IPS-18a (cell line): ENCODE measurements around the gene E2F4.

Experiments
- H3K27ac ChIP-seq: one replicate; pipeline ENCODE4 v1.5.1; 2013; ENCODE audit warnings: low read length
- H3K27me3 ChIP-seq: one replicate; pipeline ENCODE4 v1.6.1; 2013; ENCODE audit warnings: mild to moderate bottlenecking, low read length; ENCODE audit not compliant: control insufficient read depth, insufficient read depth
- H3K36me3 ChIP-seq: one replicate; pipeline ENCODE4 v1.6.1; 2013; ENCODE audit warnings: low read depth, low read length; ENCODE audit not compliant: control insufficient read depth
- H3K4me1 ChIP-seq: one replicate; pipeline ENCODE4 v1.6.1; 2013; ENCODE audit warnings: low read depth, low read length; ENCODE audit not compliant: control insufficient read depth
- H3K4me3 ChIP-seq: one replicate; pipeline ENCODE4 v1.5.1; 2013; ENCODE audit warnings: low read length
- H3K9ac ChIP-seq: one replicate; pipeline ENCODE4 v1.6.1; 2013; ENCODE audit warnings: mild to moderate bottlenecking, low read length, moderate library complexity
- H3K9me3 ChIP-seq: one replicate; pipeline ENCODE4 v1.6.1; 2013; ENCODE audit warnings: low read depth, low read length; ENCODE audit not compliant: control insufficient read depth

E2F4 gene

DNA sequence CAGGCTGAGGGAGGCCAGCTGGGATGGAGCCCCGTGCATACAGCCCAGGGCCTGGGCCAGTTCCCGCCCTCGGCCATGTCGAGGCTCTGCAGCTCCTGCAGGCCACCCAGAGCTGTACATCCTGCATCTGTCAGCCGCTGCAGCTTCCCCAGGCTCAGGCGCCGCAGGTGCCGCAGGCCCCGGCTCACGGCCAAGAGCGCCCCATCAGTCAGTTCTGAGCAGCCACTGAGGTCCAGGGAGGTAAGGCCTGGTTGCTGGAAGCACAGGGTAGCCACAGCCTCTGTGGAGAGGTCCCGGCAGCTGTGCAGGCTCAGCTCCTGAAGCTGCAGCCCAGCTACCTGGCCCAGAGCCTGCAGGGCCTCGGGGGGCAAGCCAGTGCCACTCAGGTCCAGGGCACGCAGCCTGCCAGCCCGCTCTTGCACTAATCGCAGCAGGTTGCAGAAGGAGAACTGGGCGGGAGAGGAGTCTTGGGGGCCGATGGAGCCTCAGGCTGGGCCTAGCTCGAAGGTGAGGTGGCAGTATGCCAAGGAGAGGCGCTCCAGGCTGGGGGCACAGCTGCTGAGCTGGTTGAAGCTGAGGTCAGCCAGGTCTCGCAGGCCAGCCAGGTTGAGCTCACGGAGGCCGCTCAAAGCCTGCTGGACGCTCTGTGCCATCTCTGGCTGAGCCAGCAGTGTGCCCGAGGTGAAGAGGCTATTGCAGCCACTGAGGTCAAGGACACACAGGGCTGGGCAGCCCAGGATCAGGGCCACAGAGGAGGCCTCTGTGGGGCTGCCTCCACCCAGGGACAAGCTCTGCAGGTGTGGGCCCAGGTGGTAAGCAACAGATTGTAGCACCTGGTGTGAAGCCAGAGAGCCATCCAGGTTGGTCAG, 18.3 kb downstream of the E2F4 start:
- Histone ChIP-seq H3K9me3 (no peaks in the 10 kb centered on the region), H3K27me3 (peaks cover 5% of the 10 kb centered on the region), H3K4me3 (no peak overlapping the region), H3K9ac (no peak overlapping the region), H3K27ac (no peak overlapping the region), H3K36me3 (no peaks in the 10 kb centered on the region), H3K4me1 (no peaks in the 10 kb centered on the region)

DNA sequence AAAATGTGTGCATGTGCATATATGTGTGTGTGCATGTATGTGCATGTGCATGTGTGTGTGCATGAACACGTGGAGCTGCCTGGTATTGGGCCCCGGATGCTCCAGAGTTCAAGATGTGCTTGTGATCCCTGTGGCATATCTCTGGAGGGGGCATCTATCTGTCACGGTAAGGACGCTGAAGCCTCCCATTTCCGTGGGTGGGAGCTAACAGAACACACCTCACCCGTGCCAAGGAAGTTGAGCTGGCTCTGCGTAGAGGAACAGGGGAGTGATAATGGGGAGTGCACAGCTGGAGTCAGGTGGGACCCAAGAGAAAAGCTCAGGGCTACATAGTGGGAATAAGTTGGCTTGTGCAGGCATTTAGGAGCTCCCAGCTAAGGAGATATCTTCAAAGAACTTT, 19.7 kb downstream of the E2F4 start:
- Histone ChIP-seq H3K4me3 (no peak overlapping the region), H3K9me3 (no peaks in the 10 kb centered on the region), H3K27me3 (peaks cover 5% of the 10 kb centered on the region), H3K27ac (no peak overlapping the region), H3K4me1 (no peaks in the 10 kb centered on the region), H3K9ac (no peak overlapping the region), H3K36me3 (no peaks in the 10 kb centered on the region)

DNA sequence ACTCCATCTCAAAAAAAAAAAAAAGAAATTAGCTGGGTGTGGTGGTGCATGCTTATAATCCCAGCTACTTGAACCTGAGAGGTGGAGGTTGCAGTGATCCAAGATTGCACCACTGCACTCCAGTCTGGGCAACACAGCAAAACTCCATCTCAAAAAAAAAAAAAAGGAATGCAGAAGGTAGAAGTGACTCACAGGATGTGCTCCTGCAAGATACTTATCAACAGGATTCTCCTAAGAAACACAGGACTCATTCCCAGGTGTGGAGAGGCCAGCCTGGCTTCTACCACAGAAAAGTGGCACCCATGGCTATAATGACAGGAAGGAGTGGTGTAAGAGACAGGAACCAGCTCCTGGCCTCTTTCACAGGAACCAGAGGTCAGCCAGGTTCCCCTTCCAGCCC, 20.8 kb downstream of the E2F4 start:
- no peaks in the 10 kb centered on the region for H3K9me3 ChIP-seq
- no peak overlapping the region for H3K9ac ChIP-seq
- H3K4me3 ChIP-seq, result no peak overlapping the region
- peaks cover 5% of the 10 kb centered on the region for H3K27me3 ChIP-seq
- no peaks in the 10 kb centered on the region for H3K4me1 ChIP-seq
- no peaks in the 10 kb centered on the region for H3K36me3 ChIP-seq
- no peak overlapping the region for H3K27ac ChIP-seq

DNA sequence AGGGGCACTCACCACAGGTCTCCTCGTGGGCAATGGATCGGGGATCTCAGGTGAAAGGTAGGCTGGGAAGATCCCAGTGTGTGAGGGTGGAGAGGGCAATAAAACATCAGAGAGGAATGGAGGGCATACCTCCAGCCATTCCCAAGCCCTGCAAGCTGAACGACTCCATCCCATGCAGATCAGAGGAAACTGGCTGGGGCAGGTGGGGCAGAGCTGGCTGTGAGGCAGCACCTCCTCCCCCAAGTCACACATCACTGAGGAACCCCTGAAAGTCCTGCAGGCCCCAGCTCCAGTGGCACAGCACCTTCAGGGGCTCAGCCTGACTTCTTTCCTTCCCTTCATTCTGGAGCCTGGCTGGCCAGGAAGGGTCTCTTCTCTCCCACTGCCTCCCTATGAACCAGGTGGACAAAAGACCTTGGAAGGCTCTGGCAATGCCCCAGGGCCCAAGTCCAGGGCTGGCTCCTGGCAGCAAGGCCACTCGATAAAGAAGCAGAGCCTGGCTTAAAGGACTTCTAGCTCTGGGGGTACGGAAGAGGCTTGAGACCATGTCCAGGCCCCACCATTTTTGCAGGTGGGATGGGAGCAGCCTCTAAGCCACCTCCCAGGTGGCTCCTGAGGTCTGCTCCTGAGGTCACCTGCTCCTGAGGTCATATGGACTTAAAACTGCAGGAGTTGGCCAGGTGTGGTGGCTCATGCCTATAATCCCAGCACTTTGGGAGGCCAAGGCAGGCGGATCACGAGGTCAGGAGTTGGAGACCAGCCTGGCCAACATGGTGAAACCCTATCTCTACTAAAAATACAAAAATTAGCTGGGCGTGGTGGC, 21.5 kb downstream of the E2F4 start:
- Histone ChIP-seq H3K9ac (no peak overlapping the region), H3K4me1 (no peaks in the 10 kb centered on the region), H3K9me3 (no peaks in the 10 kb centered on the region), H3K27ac (no peak overlapping the region), H3K27me3 (peaks cover 5% of the 10 kb centered on the region), H3K4me3 (no peak overlapping the region), H3K36me3 (no peaks in the 10 kb centered on the region)

DNA sequence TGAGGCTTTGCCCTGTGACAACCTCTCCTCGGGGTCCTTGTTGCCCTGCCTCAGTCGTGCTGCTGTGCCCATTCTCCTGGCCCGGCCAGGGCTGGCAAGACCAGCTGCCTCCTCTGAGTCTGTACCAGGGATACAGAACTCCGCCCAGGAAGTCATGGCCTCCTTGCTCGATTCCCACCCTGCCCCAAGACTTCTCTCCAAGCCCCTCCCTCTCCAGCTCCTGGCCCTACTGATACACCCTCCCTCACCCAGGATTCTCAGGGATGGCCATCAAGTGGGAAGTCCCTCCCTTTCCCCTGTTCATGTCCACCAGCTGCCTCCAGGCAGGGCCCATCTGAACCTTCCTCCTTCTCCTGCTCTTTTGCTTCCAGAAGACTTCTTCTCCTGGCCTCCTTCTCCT, 23.8 kb downstream of the E2F4 start:
- Histone ChIP-seq H3K27ac (no peak overlapping the region), H3K4me3 (no peak overlapping the region), H3K9ac (no peak overlapping the region), H3K9me3 (no peaks in the 10 kb centered on the region), H3K27me3 (peaks cover 8% of the 10 kb centered on the region), H3K4me1 (no peaks in the 10 kb centered on the region), H3K36me3 (no peaks in the 10 kb centered on the region)

DNA sequence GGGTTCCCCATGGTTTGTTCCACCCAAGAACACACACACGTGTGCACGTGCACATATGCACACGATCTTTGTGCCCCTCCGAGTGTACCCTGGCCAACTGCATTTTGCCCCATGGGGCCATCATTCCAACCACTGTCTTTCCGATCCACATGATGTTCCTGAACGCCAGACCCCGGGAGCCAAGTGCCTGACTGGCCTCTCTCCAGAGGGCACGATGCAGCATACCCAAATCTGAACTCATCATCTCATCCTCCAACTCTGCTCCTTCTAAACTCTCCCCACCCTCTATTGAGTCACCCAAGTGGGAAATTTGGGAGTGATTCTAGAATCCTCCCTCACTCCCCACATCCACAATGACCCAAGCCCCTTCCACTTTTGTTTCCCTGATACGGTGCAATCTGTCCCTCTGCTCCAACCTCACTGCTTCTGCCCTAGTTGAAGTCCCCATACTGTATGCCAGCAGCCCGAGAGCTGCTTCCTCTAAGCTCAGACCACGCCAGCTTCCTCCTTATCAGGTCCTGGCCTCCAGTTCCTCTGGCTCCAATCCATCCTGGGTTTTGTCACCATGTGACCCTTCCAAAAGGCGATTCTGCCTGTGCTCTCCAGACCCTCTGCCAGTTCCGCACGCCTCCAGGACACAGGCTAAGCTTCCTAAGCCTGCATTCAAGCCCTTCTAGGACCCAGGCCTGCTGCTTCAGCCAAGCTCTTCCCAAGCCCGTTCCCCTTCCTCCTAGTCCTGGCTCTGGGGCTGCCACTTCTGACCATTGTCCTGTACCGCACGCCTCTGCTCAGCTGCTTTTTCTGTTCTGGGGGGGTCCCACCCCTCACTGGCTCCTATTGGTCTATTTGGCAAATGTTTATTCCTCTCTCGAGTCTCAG, 24.9 kb downstream of the E2F4 start:
- Histone ChIP-seq H3K27ac (no peak overlapping the region), H3K9me3 (no peaks in the 10 kb centered on the region), H3K4me1 (no peaks in the 10 kb centered on the region), H3K27me3 (peaks cover 8% of the 10 kb centered on the region), H3K36me3 (no peaks in the 10 kb centered on the region), H3K9ac (no peak overlapping the region), H3K4me3 (no peak overlapping the region)

DNA sequence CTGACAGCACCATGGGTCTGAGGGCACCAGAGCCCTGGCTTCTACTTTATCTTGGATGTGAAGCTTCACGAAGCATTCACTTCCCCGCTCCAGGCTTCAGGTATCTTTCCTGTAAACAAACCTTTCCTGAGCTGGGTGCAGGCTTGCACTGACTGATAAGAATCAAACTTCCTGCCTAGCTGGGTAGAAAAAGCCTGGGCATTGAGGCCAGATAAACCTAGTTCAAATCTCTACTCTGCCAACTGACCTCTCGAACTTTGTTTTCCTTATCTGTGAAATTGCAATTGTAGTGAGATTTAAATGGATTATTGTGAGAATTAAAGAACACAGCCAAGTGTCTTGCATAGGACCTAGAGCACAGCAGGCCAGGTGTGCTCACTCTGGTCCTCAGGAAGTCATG, 32.0 kb downstream of the E2F4 start:
- Histone ChIP-seq H3K27ac (no peak overlapping the region), H3K4me3 (no peak overlapping the region), H3K4me1 (peaks cover 4% of the 10 kb centered on the region), H3K27me3 (peaks cover 4% of the 10 kb centered on the region), H3K36me3 (peaks cover 8% of the 10 kb centered on the region), H3K9me3 (no peaks in the 10 kb centered on the region), H3K9ac (no peak overlapping the region)

DNA sequence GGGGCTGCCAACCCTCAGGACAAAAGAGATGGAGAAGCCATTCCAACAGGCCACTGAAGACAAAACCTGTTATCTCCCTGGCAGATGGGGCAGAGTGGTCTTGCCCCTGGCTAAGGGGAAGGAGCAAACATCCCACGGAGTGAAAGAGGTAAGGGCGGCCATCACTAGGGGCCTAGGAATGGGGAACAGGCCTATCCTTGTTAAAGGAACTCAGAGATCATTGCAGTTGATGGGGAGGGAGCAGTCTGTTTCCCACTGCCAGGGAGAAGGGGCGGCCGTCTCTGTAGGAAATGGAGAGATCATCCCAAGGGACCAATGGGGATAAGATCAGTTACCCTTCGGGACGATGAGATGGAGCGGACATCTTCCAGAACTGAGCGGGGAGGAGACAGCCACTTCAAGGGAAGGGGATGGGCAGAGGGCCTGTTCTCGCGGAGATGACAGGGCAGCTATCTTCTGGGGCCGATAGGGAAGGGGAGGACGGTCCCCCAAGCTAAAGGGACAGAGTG, 34.4 kb downstream of the E2F4 start:
- H3K9ac ChIP-seq, result no peak overlapping the region
- peak overlapping the region; percentile 88 for H3K4me3 ChIP-seq
- no peaks in the 10 kb centered on the region for H3K9me3 ChIP-seq
- peaks cover 4% of the 10 kb centered on the region for H3K4me1 ChIP-seq
- peaks cover 32% of the 10 kb centered on the region for H3K36me3 ChIP-seq
- H3K27me3 ChIP-seq, result no peaks in the 10 kb centered on the region
- no peak overlapping the region for H3K27ac ChIP-seq

DNA sequence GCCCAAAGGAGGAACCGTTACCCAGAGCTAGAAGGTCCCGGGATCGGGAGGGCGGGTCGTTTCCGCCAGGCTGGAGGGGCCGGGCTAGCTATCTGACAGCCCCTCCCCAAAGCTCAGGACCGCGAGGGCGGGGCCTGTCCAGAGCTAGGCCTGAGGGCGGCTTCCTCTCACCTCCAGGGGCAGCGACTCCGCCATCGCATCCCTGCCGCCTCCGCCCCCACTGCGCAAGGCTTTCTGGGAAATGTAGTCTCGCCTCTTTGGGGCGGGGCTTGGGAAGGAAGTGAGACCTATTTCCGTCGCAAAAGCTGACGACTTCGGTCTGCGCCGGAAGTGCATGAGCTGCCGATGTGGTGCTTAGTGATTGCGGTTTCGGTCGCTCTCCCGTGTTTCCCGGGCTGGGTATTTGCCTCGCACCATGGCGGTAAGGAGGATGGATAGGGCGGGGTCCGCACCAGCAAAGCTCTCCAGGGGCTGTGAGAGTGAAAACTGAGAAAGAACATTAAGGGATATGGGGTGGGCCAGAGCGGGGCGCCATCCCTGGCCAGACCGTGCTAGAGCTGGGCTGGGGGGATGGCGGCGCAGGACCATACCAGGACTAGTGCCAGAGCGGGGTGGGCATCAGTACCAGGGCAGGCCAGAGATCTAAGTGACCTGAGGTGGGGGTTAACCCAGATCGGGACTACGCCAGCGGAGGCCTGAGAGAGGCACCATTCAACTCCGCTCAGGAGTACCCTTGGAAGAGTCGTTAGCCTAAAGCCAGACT, 35.0 kb downstream of the E2F4 start, which contains the start of gene TMEM208:
Gene TMEM208, plus strand, starts transcription at position 327 of the 763 bp plus-strand sequence. Its CDS starts 89 bp downstream, at position 416.
- no peak within 1 kb of the TSS for H3K27ac ChIP-seq
- peaks cover 4% of the 10 kb centered on the region for H3K4me1 ChIP-seq
- no peaks in the 10 kb centered on the region for H3K27me3 ChIP-seq
- H3K9me3 ChIP-seq, result no peaks in the 10 kb centered on the region
- H3K36me3 ChIP-seq, result peaks cover 38% of the 10 kb centered on the region
- peak within 1 kb of the TSS; percentile 88 for H3K4me3 ChIP-seq
- peak within 1 kb of the TSS; percentile 70 for H3K9ac ChIP-seq

DNA sequence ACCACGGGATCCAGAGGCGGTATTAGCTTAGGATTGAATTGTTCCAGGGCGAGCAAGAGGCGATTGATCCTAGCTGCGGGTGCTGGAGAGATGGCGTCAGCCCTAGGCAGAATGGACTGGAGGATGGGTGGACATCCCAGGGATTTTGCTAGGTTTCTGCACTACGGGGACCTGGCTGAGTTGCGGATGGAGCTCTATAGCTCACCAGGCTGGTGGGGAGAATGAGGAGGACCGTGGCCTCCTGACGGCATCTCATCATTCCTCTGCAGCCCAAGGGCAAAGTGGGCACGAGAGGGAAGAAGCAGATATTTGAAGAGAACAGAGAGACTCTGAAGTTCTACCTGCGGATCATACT, 35.6 kb downstream of the E2F4 start:
- Histone ChIP-seq H3K4me1 (peaks cover 4% of the 10 kb centered on the region), H3K27me3 (no peaks in the 10 kb centered on the region), H3K4me3 (peak overlapping the region; percentile 88), H3K27ac (no peak overlapping the region), H3K36me3 (peaks cover 38% of the 10 kb centered on the region), H3K9me3 (no peaks in the 10 kb centered on the region), H3K9ac (peak overlapping the region; percentile 70)
